NB4 (cell line): ENCODE data around the gene GDPD5.

Source experiments
- DNase-seq: peaks from one replicate; pipeline ENCODE4 v3.0.0; 2010; ENCODE audit warnings: low read depth
- H3K4me3 ChIP-seq: one replicate; pipeline ENCODE4 v1.5.1; 2011; ENCODE audit warnings: mild to moderate bottlenecking, low read depth, low read length, moderate library complexity
- CTCF ChIP-seq: IDR thresholded peaks from one replicate; pipeline ENCODE4 v1.5.1; 2012; ENCODE audit warnings: low read depth, low read length
- MYC ChIP-seq: IDR thresholded peaks from 2 replicates; pipeline ENCODE4 v1.6.1; 2011; ENCODE audit warnings: low read depth, low read length
- POLR2A ChIP-seq: IDR thresholded peaks from 2 replicates; pipeline ENCODE4 v1.6.1; 2011; ENCODE audit warnings: mild to moderate bottlenecking; ENCODE audit not compliant: insufficient read length; ENCODE audit errors: extremely low read depth
- TF ChIP-seq, protein P1 (sequence below): IDR thresholded peaks from 2 replicates; pipeline ENCODE4 v1.6.1; 2011; ENCODE audit warnings: low read depth, low read length

Gene GDPD5

GRCh38 chr11:75493626-75494025, 32.1 kb downstream of the GDPD5 start:
- H3K4me3 ChIP-seq: no peak overlapping the region
- DNase-seq: no peak
- TF ChIP-seq CTCF (no peak), MYC (no peak)
- TF ChIP-seq, protein P1, sequence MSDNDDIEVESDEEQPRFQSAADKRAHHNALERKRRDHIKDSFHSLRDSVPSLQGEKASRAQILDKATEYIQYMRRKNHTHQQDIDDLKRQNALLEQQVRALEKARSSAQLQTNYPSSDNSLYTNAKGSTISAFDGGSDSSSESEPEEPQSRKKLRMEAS: no peak

GRCh38 chr11:75492181-75492820, 33.4 kb downstream of the GDPD5 start:
- peak; percentile 74 for DNase-seq
- TF ChIP-seq, protein P1: no peak
- no peak for TF ChIP-seq CTCF
- TF ChIP-seq POLR2A: no peak
- no peak for TF ChIP-seq MYC
- H3K4me3 ChIP-seq: no peak overlapping the region

DNA sequence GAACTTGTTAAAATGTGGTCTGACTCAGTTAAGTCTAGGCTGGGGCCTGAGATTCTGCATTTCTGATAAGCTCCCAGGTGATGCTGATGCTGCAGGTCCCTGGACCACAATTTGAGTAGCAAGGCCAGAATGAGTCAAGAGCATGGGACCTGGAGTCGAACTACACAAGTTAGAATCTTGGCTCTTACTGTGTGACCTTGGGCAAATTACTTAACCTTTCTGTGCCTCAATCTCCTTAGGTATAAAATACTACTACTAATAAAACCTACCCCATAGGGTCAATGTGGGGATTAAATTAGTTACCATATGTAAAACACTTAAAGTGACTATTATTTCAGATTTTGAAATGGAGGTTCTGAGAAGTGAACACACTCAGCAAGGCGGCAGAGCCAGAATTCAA, 34.3 kb downstream of the GDPD5 start:
- TF ChIP-seq, protein P1: no peak
- no peak for TF ChIP-seq MYC
- TF ChIP-seq CTCF: no peak
- no peak for TF ChIP-seq POLR2A
- H3K4me3 ChIP-seq: no peak overlapping the region
- DNase-seq: no peak

DNA sequence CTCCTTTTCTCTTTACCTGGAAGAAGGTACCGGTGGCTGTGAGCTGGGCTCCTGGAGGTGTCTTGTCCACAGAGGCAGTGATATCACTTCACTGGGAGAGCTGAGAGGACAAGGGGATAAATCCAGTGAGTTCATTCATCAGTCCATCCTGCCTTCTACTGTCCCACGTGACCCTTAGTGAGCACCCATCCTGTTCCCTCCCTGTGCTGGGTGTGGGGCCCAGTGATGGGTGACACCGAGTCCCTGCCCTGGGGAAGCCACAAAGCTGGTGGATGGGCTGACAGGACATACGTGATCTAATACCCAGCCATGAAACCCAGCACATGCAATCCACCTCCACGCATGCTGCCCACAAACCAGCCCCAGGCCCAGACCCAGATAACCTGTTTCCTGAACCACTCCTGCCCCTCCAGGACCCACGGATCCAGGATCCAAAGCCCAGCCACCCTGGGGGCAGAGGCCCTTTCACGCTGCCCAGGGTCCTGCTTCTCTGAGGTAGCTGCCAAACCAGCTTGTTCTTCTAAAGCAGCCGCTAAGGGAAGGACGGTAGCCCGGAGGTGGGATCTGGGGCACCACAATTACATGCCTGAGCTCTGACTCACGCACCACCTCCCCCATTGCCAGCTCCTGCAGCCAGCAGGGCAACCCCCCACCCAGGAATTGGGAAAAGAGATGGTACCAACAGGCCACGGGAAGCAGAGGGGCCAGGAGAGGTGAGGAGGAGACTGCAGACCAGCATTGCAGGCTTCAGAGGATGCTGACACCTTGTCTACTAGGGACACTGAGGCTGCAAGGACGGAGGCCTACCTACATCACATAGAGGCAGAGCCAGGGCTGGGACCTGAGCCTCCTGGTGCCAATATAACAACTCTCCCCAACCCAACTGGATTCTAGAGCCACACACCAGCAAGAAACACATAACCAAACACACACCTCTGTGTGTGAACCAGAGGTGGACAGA, 35.2 kb downstream of the GDPD5 start:
- TF ChIP-seq, protein P1: no peak
- no peak for TF ChIP-seq CTCF
- TF ChIP-seq MYC: no peak
- no peak for TF ChIP-seq POLR2A
- DNase-seq: peak; percentile 35
- H3K4me3 ChIP-seq: no peak overlapping the region

- no peak overlapping the region for H3K4me3 ChIP-seq
- no peak for DNase-seq
- no peak for TF ChIP-seq CTCF
- TF ChIP-seq MYC: no peak
- TF ChIP-seq POLR2A: no peak
- TF ChIP-seq, protein P1: no peak
Observed at GRCh38 chr11:75487365-75487764, 38.4 kb downstream of the GDPD5 start.
